Stimulated activated CD8-positive, alpha-beta memory T cell treated with anti-CD3 and anti-CD28 coated beads, Interleukin-4, amount 100 ng/mL, for 48 hours (primary cell): ENCODE measurements around the gene TPRKB.
"Not testable (repeated sequence)": the region's sequence is repeated elsewhere in the genome, so short reads cannot be mapped to it uniquely, and the experiment has no call there.

ENCODE experiments used
- DNase-seq: peaks from one replicate; pipeline ENCODE4 v3.0.0-alpha.2; 2020

TPRKB gene

GRCh38 chr2:73736855-73737779, at the start of gene TPRKB:
TSS of gene TPRKB (minus strand) at chr2:73737345. CDS start at chr2:73734569, 2,776 bp downstream.
- peak; percentile 97 for DNase-seq

- DNase-seq = not testable (repeated sequence)
Observed at GRCh38 chr2:73783883-73784282, 46.7 kb upstream of the TPRKB start, which contains the start of gene C2orf78. TSS of gene C2orf78 (plus strand) at chr2:73784183. CDS start at chr2:73784310, 127 bp downstream.

GRCh38 chr2:73783402-73783801, 46.3 kb upstream of the TPRKB start:
- DNase-seq = not testable (repeated sequence)

GRCh38 chr2:73780237-73780582, 43.1 kb upstream of the TPRKB start:
- no peak for DNase-seq

- peak; percentile 99 for DNase-seq
Observed at GRCh38 chr2:73779467-73780236, 42.5 kb upstream of the TPRKB start, which contains the start of gene DUSP11. TSS of gene DUSP11 (minus strand) at chr2:73780103. CDS start at chr2:73779974, 129 bp downstream.

- DNase-seq = not testable (repeated sequence)
Observed at GRCh38 chr2:73778867-73779466, 41.8 kb upstream of the TPRKB start.

- no peak for DNase-seq
Observed at GRCh38 chr2:73776869-73777519, 39.8 kb upstream of the TPRKB start.

- no peak for DNase-seq
Observed at GRCh38 chr2:73776381-73776780, 39.2 kb upstream of the TPRKB start.

- DNase-seq = no peak
Observed at GRCh38 chr2:73772819-73773218, 35.7 kb upstream of the TPRKB start.

GRCh38 chr2:73770725-73771124, 33.6 kb upstream of the TPRKB start:
- DNase-seq = no peak

GRCh38 chr2:73766994-73767393, 29.8 kb upstream of the TPRKB start:
- no peak for DNase-seq

GRCh38 chr2:73766349-73766748, 29.2 kb upstream of the TPRKB start:
- DNase-seq = no peak

GRCh38 chr2:73764945-73765344, 27.8 kb upstream of the TPRKB start:
- no peak for DNase-seq

- no peak for DNase-seq
Observed at GRCh38 chr2:73762571-73762970, 25.4 kb upstream of the TPRKB start.

GRCh38 chr2:73759904-73760303, 22.8 kb upstream of the TPRKB start:
- no peak for DNase-seq

- DNase-seq = no peak
Observed at GRCh38 chr2:73759285-73759764, 22.2 kb upstream of the TPRKB start.

- DNase-seq = not testable (repeated sequence)
Observed at GRCh38 chr2:73754332-73754731, 17.2 kb upstream of the TPRKB start.

GRCh38 chr2:73749314-73749713, 12.2 kb upstream of the TPRKB start:
- DNase-seq = no peak

GRCh38 chr2:73746877-73747208, 9.7 kb upstream of the TPRKB start:
- no peak for DNase-seq

- no peak for DNase-seq
Observed at GRCh38 chr2:73746015-73746876, 9.1 kb upstream of the TPRKB start.

- DNase-seq = no peak
Observed at GRCh38 chr2:73740767-73741166, 3.6 kb upstream of the TPRKB start.

- no peak for DNase-seq
Observed at GRCh38 chr2:73739101-73739500, 2.0 kb upstream of the TPRKB start.
